Endothelial cell of umbilical vein (primary cell): ENCODE results near the gene ESYT2. TPM values are rescaled to one million over a fixed set of nuclear protein-coding genes. Genes with fewer than 3 reads are reported as not detected.

ENCODE experiments used
- BruUV-seq: library from RNA; stranded (reverse); fragments of 400-500 nt; replicated peaks from 2 replicates; lab custom pipeline; 2021; lab: Mats Ljungman, UMichigan
- CTCF ChIA-PET: fragments of 300-600, 350-600 bp; sonication (Branson Sonifier 250); formaldehyde crosslinking; loops from one replicate; lab custom pipeline; 2021; ENCODE audit warnings: antibody characterized with exemption, inconsistent platforms; lab: Charles Lee
- POLR2A ChIA-PET: fragments of 300-600, 350-600 bp; sonication (Branson Sonifier 250); formaldehyde crosslinking; loops from one replicate; lab custom pipeline; 2021; ENCODE audit warnings: antibody characterized with exemption, inconsistent platforms; lab: Charles Lee
- DNase-seq: peaks from one replicate; pipeline ENCODE4 v3.0.0-alpha.2; 2011; ENCODE audit warnings: low read depth, low spot score
- FAIRE-seq: peaks from 2 replicates; lab custom pipeline; 2011; peaks lifted over from hg19 to GRCh38; lab: Jason Lieb, UNC
- H2AFZ ChIP-seq: 2 replicates; pipeline ENCODE4 v1.6.0; 2012; ENCODE audit warnings: low read depth, low read length, control low read depth, inconsistent platforms
- H3K27ac ChIP-seq: 2 replicates; pipeline ENCODE4 v1.5.1; 2011; ENCODE audit warnings: low read depth, mild to moderate bottlenecking, control low read depth, low read length, moderate library complexity; ENCODE audit not compliant: insufficient read depth
- H3K27me3 ChIP-seq, 2 experiments: 2 replicates each; pipeline versions ENCODE4 v1.6.0 to v1.6.1; 2011; ENCODE audit warnings: low read length in 2 of 2, mixed read lengths in 1 of 2; ENCODE audit not compliant: control insufficient read depth in 2 of 2, insufficient read depth in 2 of 2
- H3K36me3 ChIP-seq, 2 experiments: 2 replicates in 1 of 2; 3 replicates in 1 of 2; pipeline ENCODE4 v1.5.1; 2011; ENCODE audit warnings: low read length in 2 of 2, mild to moderate bottlenecking in 1 of 2, moderate library complexity in 1 of 2; ENCODE audit not compliant: control insufficient read depth in 2 of 2, insufficient read depth in 2 of 2; ENCODE audit errors: extremely low read depth in 1 of 2
- H3K4me1 ChIP-seq: 3 replicates; pipeline ENCODE4 v1.5.1; 2011; ENCODE audit warnings: mild to moderate bottlenecking, low read length; ENCODE audit not compliant: control insufficient read depth, insufficient read depth; ENCODE audit errors: extremely low read depth
- H3K4me2 ChIP-seq: 2 replicates; pipeline ENCODE4 v1.6.1; 2011; ENCODE audit warnings: low read length, control low read depth, mixed read lengths; ENCODE audit not compliant: insufficient read depth
- H3K4me3 ChIP-seq, 3 experiments: fragments of 200-600 bp in 1 of 3; sonication (generic), shearing (Covaris generic) in 1 of 3; replicated peaks in 1 of 3; 2 replicates each; pipeline ENCODE4 v1.5.1; 2011 to 2016; ENCODE audit warnings: control low read depth in 3 of 3, low read length in 3 of 3, mild to moderate bottlenecking in 2 of 3, inconsistent platforms in 1 of 3, low read depth in 1 of 3, moderate library complexity in 1 of 3; ENCODE audit not compliant: insufficient read depth in 1 of 3
- H3K79me2 ChIP-seq: 2 replicates; pipeline ENCODE4 v1.6.0; 2012; ENCODE audit warnings: low read length, inconsistent platforms; ENCODE audit not compliant: control insufficient read depth, insufficient read depth
- H3K9ac ChIP-seq: replicated peaks from 2 replicates; pipeline ENCODE3; 2011; ENCODE audit warnings: low read length, control low read depth; ENCODE audit not compliant: insufficient read depth; ENCODE audit errors: extremely low read depth
- H3K9me1 ChIP-seq: replicated peaks from 3 replicates; pipeline ENCODE4 v1.6.0; 2011; ENCODE audit warnings: mild to moderate bottlenecking, low read length; ENCODE audit not compliant: control insufficient read depth, insufficient read depth; ENCODE audit errors: extremely low read depth
- H3K9me3 ChIP-seq: replicated peaks from 2 replicates; pipeline ENCODE4 v1.5.1; 2012; ENCODE audit warnings: low read length, inconsistent platforms; ENCODE audit not compliant: control insufficient read depth, insufficient read depth
- H4K20me1 ChIP-seq: replicated peaks from 2 replicates; pipeline ENCODE3; 2011; ENCODE audit warnings: mild to moderate bottlenecking, low read length; ENCODE audit not compliant: control insufficient read depth, insufficient read depth; ENCODE audit errors: extremely low read depth
- EZH2 ChIP-seq: IDR thresholded peaks from 2 replicates; pipeline ENCODE4 v1.6.1; 2012; ENCODE audit warnings: borderline replicate concordance, low read depth, mild to moderate bottlenecking, moderate library complexity, low read length, inconsistent platforms; ENCODE audit not compliant: severe bottlenecking
- FOS ChIP-seq: IDR thresholded peaks from 2 replicates; pipeline ENCODE4 v1.6.1; 2011; ENCODE audit warnings: mild to moderate bottlenecking, low read length, moderate library complexity, borderline replicate concordance; ENCODE audit not compliant: insufficient read depth
- GATA2 ChIP-seq: IDR thresholded peaks from 2 replicates; pipeline ENCODE4 v1.7.0; 2011; ENCODE audit warnings: low read depth, mild to moderate bottlenecking, moderate library complexity, mixed read lengths, low read length; ENCODE audit not compliant: insufficient read length, insufficient read depth
- JUN ChIP-seq: IDR thresholded peaks from 2 replicates; pipeline ENCODE4 v1.6.1; 2011; ENCODE audit warnings: borderline replicate concordance, low read depth; ENCODE audit not compliant: insufficient read length, insufficient read depth
- MYC ChIP-seq: IDR thresholded peaks from one replicate; pipeline ENCODE4 v1.6.1; 2011; ENCODE audit warnings: mild to moderate bottlenecking, low read depth, low read length
- POLR2A ChIP-seq: IDR thresholded peaks from 2 replicates; pipeline ENCODE4 v1.6.1; 2012; ENCODE audit warnings: low read depth, mild to moderate bottlenecking, control low read depth, low read length
- POLR2AphosphoS5 ChIP-seq: IDR thresholded peaks from 2 replicates; pipeline ENCODE4 v1.6.1; 2012; ENCODE audit warnings: low read depth, mild to moderate bottlenecking, control low read depth, low read length, moderate library complexity; ENCODE audit not compliant: insufficient read depth
- dilution Hi-C: fragments of 300-500 bp; cut with MboI; formaldehyde crosslinking; loops from one replicate; pipeline ENCODE4 v1.15.0; 2019; ENCODE audit warnings: low sequenced_read_pairs; ENCODE audit not compliant: extremely low pct_ligation_motif_present
- intact Hi-C: fragments of 100-400 bp; cut with micrococcal nuclease; formaldehyde crosslinking; loops from one replicate; pipeline ENCODE4 v1.10.0; 2022
- polyA plus RNA-seq, 4 experiments: library from polyadenylated mRNA; depleted of rRNA in 3 of 4; stranded (reverse) in 3 of 4; unstranded in 1 of 4; fragments of >200 nt; gene quantifications; 2 replicates each; pipeline versions ENCODE4 v1.2.1 to v1.2.3, GENCODE V29; 2011 to 2012; ENCODE audit warnings: missing spikeins in 1 of 4
- total RNA-seq: library from RNA; stranded (reverse); gene quantifications from 2 replicates; pipeline ENCODE4 v1.2.3, GENCODE V29; 2021
- TF ChIP-seq, protein P1 (sequence below), 2 donors: IDR thresholded peaks; 1 replicate in 1 of 2; 2 replicates in 1 of 2; pipeline ENCODE4 v1.5.1; 2011; ENCODE audit warnings: low read length in 2 of 2, mild to moderate bottlenecking in 2 of 2, moderate library complexity in 2 of 2, control low read depth in 1 of 2, inconsistent platforms in 1 of 2, low read depth in 1 of 2; ENCODE audit not compliant: insufficient read depth in 1 of 2; ENCODE audit errors: extremely low read depth in 1 of 2
- TF ChIP-seq, protein P2 (sequence below): IDR thresholded peaks from 2 replicates; pipeline ENCODE4 v1.6.1; 2011; ENCODE audit not compliant: insufficient read depth, insufficient read length

Gene ESYT2
- total and polyA plus RNA-seq, 2 donors (not counting 3 experiments of a cell fraction or from before 2014, with no cell fraction given): 18.8 to 46.6 TPM

DNA sequence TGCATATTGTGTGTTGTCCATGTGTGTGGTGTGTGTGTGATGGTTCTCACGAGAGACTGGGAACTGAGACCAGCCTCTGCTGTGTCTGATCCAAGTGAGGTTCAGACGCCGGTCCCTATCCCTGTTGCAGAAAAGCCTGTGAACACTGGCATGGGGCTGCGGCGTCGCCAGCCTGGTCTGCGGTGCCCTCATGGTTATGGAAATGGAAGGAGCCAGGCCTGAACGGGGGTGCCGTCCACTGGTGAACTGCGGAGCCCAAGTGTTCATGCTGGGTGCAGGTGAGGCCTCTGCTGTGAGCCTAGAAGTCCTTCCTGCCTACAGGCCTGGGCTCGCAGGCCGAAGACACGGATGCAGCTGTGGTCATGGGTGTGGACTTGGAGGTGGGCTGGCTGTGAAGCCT, 106.0 kb downstream of the ESYT2 start:
- CTCF ChIA-PET: no interaction called here

More for the DNA sequence above, 106.0 kb downstream of the ESYT2 start:
- intact Hi-C loops: no loop called here
- Histone ChIP-seq H3K27me3 (no peaks in the 10 kb centered on the region), H3K79me2 (no peaks in the 10 kb centered on the region), H3K4me3 (no peak overlapping the region), H2AFZ (no peak overlapping the region), H3K9me3 (no peaks in the 10 kb centered on the region), H3K4me2 (no peak overlapping the region), H3K9ac (no peak overlapping the region), H3K9me1 (no peaks in the 10 kb centered on the region), H3K4me1 (no peaks in the 10 kb centered on the region), H3K36me3 (no peaks in the 10 kb centered on the region), H3K27ac (no peak overlapping the region), H4K20me1 (no peaks in the 10 kb centered on the region)
- BruUV-seq: no TSS peak
- no peak for DNase-seq
- TF ChIP-seq JUN: no peak
- TF ChIP-seq, protein P1, sequence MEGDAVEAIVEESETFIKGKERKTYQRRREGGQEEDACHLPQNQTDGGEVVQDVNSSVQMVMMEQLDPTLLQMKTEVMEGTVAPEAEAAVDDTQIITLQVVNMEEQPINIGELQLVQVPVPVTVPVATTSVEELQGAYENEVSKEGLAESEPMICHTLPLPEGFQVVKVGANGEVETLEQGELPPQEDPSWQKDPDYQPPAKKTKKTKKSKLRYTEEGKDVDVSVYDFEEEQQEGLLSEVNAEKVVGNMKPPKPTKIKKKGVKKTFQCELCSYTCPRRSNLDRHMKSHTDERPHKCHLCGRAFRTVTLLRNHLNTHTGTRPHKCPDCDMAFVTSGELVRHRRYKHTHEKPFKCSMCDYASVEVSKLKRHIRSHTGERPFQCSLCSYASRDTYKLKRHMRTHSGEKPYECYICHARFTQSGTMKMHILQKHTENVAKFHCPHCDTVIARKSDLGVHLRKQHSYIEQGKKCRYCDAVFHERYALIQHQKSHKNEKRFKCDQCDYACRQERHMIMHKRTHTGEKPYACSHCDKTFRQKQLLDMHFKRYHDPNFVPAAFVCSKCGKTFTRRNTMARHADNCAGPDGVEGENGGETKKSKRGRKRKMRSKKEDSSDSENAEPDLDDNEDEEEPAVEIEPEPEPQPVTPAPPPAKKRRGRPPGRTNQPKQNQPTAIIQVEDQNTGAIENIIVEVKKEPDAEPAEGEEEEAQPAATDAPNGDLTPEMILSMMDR (IDR thresholded peaks at IDR 0.05; ENCODE audit: extremely low read depth in 1 of 2, insufficient read depth in 1 of 2, low read depth in 1 of 2, low read length in 2 of 2): no peak
- no peak for TF ChIP-seq POLR2A
- TF ChIP-seq GATA2: no peak
- TF ChIP-seq POLR2AphosphoS5: no peak
- TF ChIP-seq, protein P2, sequence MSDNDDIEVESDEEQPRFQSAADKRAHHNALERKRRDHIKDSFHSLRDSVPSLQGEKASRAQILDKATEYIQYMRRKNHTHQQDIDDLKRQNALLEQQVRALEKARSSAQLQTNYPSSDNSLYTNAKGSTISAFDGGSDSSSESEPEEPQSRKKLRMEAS: no peak
- TF ChIP-seq EZH2: no peak
- TF ChIP-seq MYC: no peak
- TF ChIP-seq FOS: no peak
- POLR2A ChIA-PET: no interaction called here
- dilution Hi-C loops: no loop called here
- no peak for FAIRE-seq
